Psoas muscle (tissue), 8 donors: ENCODE data around the gene AMIGO3. TPM values are rescaled to one million over a fixed set of nuclear protein-coding genes. Genes with fewer than 3 reads are reported as not detected.
"Not testable (repeated sequence)": the region's sequence is repeated elsewhere in the genome, so short reads cannot be mapped to it uniquely, and the experiment has no call there.

ENCODE experiments used
- ATAC-seq, 4 donors: fragments of 200-7000 bp; cut with Tn5 transposase; one replicate each; pipeline ENCODE4 v1.9.1; 2020; ENCODE audit warnings: moderate library complexity in 3 of 4, mild to moderate bottlenecking in 2 of 4
- DNase-seq, 2 donors: peaks; one replicate each; pipeline ENCODE4 v3.0.0-alpha.2; 2020
- H3K27ac ChIP-seq: fragments of 200-600 bp; one replicate; pipeline ENCODE4 v1.8.0; 2022
- H3K27me3 ChIP-seq, 3 donors: fragments of 200-600 bp in 1 of 3; one replicate each; pipeline versions ENCODE4 v1.6.1 to v1.8.0; 2013 to 2022; ENCODE audit warnings: low read length in 2 of 3, mild to moderate bottlenecking in 2 of 3, moderate library complexity in 1 of 3; ENCODE audit not compliant: insufficient read depth in 3 of 3
- H3K36me3 ChIP-seq, 2 donors: fragments of 200-600 bp in 1 of 2; one replicate each; pipeline versions ENCODE4 v1.6.1 to v1.8.0; 2013 to 2022; ENCODE audit warnings: low read depth in 1 of 2, mild to moderate bottlenecking in 1 of 2, moderate library complexity in 1 of 2; ENCODE audit not compliant: insufficient read depth in 1 of 2
- H3K4me1 ChIP-seq: fragments of 200-600 bp; one replicate; pipeline ENCODE4 v1.8.0; 2022
- H3K4me3 ChIP-seq: fragments of 200-600 bp; one replicate; pipeline ENCODE4 v1.8.0; 2022; ENCODE audit warnings: mild to moderate bottlenecking
- H3K9me3 ChIP-seq: fragments of 200-600 bp; one replicate; pipeline ENCODE4 v1.8.0; 2022
- WGBS, 3 donors: extraction: QIAGEN DNeasy Blood & Tissue Kit; methylation state at CpG; one replicate each; pipeline versions ENCODE4 v1.1.6 to v1.1.7; 2013; 5-methylcytosine and 5-hydroxymethylcytosine counted together
- intact Hi-C, 2 donors: fragments of 100-400 bp; cut with DNase I; formaldehyde crosslinking; loops; one replicate each; pipeline versions ENCODE4 v1.11.0 to v1.14.2; 2022
- polyA plus RNA-seq, 3 donors: library from polyadenylated mRNA; stranded (reverse); fragments of 200-250 nt; gene quantifications; one replicate each; pipeline ENCODE4 v1.2.3, GENCODE V29; 2013
- total RNA-seq, 4 donors: library from RNA; stranded (reverse); fragmentation: NEBNext Ultra II Directional in 2 of 4; extraction: Animal tissue kit (Norgen Biotek cat#: 25700) in 2 of 4; gene quantifications; one replicate each; pipeline versions ENCODE4 v1.2.1 to v1.2.4, GENCODE V29; 2021 to 2023
- TF ChIP-seq, protein P1 (sequence below): fragments of 200-600 bp; IDR thresholded peaks from one replicate; pipeline ENCODE4 v1.8.0; 2022; ENCODE audit warnings: antibody characterized with exemption
- donor health status: healthy with polysubstance abuse.
- donor health status: DM: no; HTN: no; CAD: no; lungs with moderate emphysema.
- donor health status: Bipolar disorder and iron deficiency.
- donor health status: healthy.
- donor health status: DM: yes; HTN: yes; CAD: no.
- donor health status: DM: no; HTN: no; CAD: no.
- donor health status: DM: no; HTN: no; CAD: no.
- donor health status: DM: yes; HTN: yes; CAD: no.

The AMIGO3 gene
- total and polyA plus RNA-seq, 7 donors, result 0.36 to 0.94 (median 0.43) TPM; not detected in 3

- intact Hi-C loops, result no loop called here
- DNase-seq (no peak), ATAC-seq (peak; percentile 57 to 68 (median 61))
- 65 to 75% (median 74%) methylated on average over 4 of the region's 4 CpGs for WGBS, 3 donors
- TF ChIP-seq, protein P1, sequence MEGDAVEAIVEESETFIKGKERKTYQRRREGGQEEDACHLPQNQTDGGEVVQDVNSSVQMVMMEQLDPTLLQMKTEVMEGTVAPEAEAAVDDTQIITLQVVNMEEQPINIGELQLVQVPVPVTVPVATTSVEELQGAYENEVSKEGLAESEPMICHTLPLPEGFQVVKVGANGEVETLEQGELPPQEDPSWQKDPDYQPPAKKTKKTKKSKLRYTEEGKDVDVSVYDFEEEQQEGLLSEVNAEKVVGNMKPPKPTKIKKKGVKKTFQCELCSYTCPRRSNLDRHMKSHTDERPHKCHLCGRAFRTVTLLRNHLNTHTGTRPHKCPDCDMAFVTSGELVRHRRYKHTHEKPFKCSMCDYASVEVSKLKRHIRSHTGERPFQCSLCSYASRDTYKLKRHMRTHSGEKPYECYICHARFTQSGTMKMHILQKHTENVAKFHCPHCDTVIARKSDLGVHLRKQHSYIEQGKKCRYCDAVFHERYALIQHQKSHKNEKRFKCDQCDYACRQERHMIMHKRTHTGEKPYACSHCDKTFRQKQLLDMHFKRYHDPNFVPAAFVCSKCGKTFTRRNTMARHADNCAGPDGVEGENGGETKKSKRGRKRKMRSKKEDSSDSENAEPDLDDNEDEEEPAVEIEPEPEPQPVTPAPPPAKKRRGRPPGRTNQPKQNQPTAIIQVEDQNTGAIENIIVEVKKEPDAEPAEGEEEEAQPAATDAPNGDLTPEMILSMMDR, result no peak
- Histone ChIP-seq H3K4me3 (no peak overlapping the region), H3K27me3 (no peaks in the 10 kb centered on the region), H3K4me1 (peaks cover 14% of the 10 kb centered on the region), H3K36me3 (peaks cover 11 to 31% of the 10 kb centered on the region in 2 donors), H3K27ac (no peak overlapping the region), H3K9me3 (no peaks in the 10 kb centered on the region)
Measured at GRCh38 chr3:49750056-49750455, 30.6 kb upstream of the AMIGO3 start.

DNA sequence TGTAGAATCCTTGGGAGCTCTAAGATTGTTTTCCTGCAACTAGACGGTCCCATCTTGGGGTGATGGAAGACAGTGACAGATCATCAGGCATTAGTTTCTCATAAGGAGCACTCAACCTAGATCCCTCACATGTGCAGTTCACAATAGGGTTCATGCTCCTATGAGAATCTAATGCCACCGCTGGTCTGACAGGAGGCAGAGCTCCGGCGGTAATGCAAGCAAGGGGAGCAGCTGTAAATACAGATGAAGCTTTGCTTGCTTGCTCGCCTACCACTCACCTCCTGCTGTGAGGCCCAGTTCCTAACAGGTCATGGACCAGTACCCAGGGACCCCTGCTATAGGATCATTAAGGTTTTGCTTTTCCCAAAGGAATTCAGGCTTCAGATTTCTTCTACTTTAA lies 29.4 kb upstream of the AMIGO3 start:
- H3K4me3 ChIP-seq, H3K27me3 ChIP-seq, intact Hi-C loops, DNase-seq, H3K27ac ChIP-seq, H3K9me3 ChIP-seq, ATAC-seq, H3K4me1 ChIP-seq: not testable (repeated sequence)
- H3K36me3 ChIP-seq, result peaks cover 11 to 38% of the 10 kb centered on the region in 2 donors
- 89 to 93% (median 91%) methylated on average over 5 of the region's 5 CpGs for WGBS, 3 donors

GRCh38 chr3:49747792-49748480 lies 28.5 kb upstream of the AMIGO3 start:
- TF ChIP-seq, protein P1, result no peak
- ATAC-seq (no peak), DNase-seq (no peak)
- Histone ChIP-seq H3K27ac (no peak overlapping the region), H3K4me1 (no peaks in the 10 kb centered on the region), H3K9me3 (no peaks in the 10 kb centered on the region), H3K36me3 (peaks cover 11 to 45% of the 10 kb centered on the region in 2 donors), H3K4me3 (no peak overlapping the region), H3K27me3 (no peaks in the 10 kb centered on the region)
- intact Hi-C loops, result no loop called here
- 87 to 92% (median 88%) methylated on average over 13 of the region's 13 CpGs for WGBS, 3 donors

- ATAC-seq (peak in 2 of 4 donors; percentile 44 to 60), DNase-seq (no peak)
- WGBS, 3 donors, result 91 to 98% (median 97%) methylated on average over 2 of the region's 2 CpGs
- Histone ChIP-seq H3K4me3 (no peak overlapping the region), H3K27ac (no peak overlapping the region), H3K9me3 (no peaks in the 10 kb centered on the region), H3K27me3 (no peaks in the 10 kb centered on the region), H3K36me3 (peaks cover 11 to 49% of the 10 kb centered on the region in 2 donors), H3K4me1 (no peaks in the 10 kb centered on the region)
- intact Hi-C loops, result no loop called here
- TF ChIP-seq, protein P1, result no peak
Measured at GRCh38 chr3:49745986-49746385, 26.5 kb upstream of the AMIGO3 start.

DNA sequence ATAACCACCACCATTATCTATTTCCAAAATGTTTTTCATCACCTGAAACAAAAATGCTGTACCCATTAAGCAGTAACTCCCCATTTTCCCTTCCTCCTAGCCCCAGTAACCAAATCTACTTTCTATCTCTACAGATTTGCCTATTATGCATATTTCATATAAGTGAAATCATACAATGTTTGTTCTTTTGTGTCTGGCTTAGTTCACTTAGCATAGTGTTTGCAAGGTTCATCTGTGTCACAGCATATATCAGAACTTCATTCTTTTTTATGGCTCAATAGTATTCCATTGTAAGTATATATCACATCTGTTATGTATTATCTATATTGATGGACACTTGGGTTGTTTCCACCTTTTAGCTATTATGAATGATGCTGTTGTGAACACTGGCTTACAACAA lies 20.9 kb upstream of the AMIGO3 start:
- no peaks in the 10 kb centered on the region for H3K4me1 ChIP-seq
- H3K9me3 ChIP-seq, result no peaks in the 10 kb centered on the region
- H3K27ac ChIP-seq, result no peak overlapping the region
- DNase-seq (no peak), ATAC-seq (no peak)
- no peak overlapping the region for H3K4me3 ChIP-seq
- H3K27me3 ChIP-seq, result no peaks in the 10 kb centered on the region
- H3K36me3 ChIP-seq, result peaks cover 5 to 55% of the 10 kb centered on the region in 2 donors
- intact Hi-C loops, result no loop called here
- TF ChIP-seq, protein P1, result no peak
